ENCODE measurements around the gene LRRC38. TPM values are rescaled to one million over a fixed set of nuclear protein-coding genes. Genes with fewer than 3 reads are reported as not detected.

LRRC38 gene
- total RNA-seq, 4 donors from 2014 or later = 1.2 to 3.0 (median 2.3) TPM

DNA sequence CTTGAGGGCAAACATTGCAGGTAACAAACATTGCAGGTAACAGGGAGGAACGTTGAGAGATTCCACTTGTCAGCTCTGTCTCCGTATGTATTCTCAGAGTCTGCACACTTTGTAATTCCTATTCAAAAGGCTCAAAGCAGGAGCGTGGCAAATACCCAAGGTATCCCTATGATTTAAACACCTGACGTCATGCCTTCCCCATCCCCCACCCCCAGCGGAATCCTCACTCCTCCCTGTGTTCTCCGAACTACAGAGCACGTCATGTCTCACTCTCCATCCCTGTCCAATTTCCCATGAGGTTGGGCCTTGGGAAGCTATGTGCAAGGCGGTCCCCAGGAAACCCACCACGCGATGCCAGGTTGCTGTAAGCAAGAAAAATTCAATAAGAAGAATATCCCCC lies 2.8 kb upstream of the LRRC38 start:
- intact Hi-C loops (cut with DNase I; ENCODE audit: low total_unique reads) = no loop called here
- TF ChIP-seq, protein P1, sequence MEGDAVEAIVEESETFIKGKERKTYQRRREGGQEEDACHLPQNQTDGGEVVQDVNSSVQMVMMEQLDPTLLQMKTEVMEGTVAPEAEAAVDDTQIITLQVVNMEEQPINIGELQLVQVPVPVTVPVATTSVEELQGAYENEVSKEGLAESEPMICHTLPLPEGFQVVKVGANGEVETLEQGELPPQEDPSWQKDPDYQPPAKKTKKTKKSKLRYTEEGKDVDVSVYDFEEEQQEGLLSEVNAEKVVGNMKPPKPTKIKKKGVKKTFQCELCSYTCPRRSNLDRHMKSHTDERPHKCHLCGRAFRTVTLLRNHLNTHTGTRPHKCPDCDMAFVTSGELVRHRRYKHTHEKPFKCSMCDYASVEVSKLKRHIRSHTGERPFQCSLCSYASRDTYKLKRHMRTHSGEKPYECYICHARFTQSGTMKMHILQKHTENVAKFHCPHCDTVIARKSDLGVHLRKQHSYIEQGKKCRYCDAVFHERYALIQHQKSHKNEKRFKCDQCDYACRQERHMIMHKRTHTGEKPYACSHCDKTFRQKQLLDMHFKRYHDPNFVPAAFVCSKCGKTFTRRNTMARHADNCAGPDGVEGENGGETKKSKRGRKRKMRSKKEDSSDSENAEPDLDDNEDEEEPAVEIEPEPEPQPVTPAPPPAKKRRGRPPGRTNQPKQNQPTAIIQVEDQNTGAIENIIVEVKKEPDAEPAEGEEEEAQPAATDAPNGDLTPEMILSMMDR (IDR thresholded peaks at IDR 0.05) = no peak
- TF ChIP-seq POLR2A (IDR thresholded peaks at IDR 0.05) = no peak
- 42 to 54% methylated on average over 10 of the region's 10 CpGs for WGBS, 2 donors

DNA sequence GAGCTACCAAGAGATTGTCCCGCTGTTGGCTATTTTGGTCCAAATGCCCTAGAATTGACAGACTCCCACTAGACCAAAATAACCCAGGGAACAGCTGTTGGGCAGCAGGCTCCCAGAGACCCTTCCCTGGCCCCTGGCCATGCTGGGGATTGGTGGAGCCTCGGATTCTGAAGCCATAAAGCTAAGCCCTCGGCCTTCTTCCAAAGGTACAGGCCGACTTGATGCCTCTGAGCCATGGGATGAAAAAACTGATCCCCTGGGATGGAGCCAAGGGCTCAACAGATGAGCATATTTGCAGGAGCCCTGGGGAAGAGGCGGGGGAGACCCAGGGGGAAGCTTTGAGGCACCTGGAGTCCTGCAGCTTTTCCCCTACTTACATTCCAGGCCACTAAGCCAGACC lies 1.0 kb upstream of the LRRC38 start:
- no peak overlapping the region for H3K4me3 ChIP-seq (ENCODE audit: low read depth, poor library complexity, severe bottlenecking)
- intact Hi-C loops (cut with DNase I; ENCODE audit: low total_unique reads) = no loop called here
- WGBS, 2 donors = 74 to 80% methylated on average over 5 of the region's 5 CpGs
- TF ChIP-seq, protein P1 (IDR thresholded peaks at IDR 0.05) = no peak
- TF ChIP-seq POLR2A (IDR thresholded peaks at IDR 0.05) = no peak
- no peak for DNase-seq (ENCODE audit: low spot score in 2 of 2)

More for the DNA sequence above, 2.8 kb upstream of the LRRC38 start:
- no peak overlapping the region for H3K4me3 ChIP-seq (ENCODE audit: low read depth, poor library complexity, severe bottlenecking)
- no peak for DNase-seq (ENCODE audit: low spot score in 2 of 2)

DNA sequence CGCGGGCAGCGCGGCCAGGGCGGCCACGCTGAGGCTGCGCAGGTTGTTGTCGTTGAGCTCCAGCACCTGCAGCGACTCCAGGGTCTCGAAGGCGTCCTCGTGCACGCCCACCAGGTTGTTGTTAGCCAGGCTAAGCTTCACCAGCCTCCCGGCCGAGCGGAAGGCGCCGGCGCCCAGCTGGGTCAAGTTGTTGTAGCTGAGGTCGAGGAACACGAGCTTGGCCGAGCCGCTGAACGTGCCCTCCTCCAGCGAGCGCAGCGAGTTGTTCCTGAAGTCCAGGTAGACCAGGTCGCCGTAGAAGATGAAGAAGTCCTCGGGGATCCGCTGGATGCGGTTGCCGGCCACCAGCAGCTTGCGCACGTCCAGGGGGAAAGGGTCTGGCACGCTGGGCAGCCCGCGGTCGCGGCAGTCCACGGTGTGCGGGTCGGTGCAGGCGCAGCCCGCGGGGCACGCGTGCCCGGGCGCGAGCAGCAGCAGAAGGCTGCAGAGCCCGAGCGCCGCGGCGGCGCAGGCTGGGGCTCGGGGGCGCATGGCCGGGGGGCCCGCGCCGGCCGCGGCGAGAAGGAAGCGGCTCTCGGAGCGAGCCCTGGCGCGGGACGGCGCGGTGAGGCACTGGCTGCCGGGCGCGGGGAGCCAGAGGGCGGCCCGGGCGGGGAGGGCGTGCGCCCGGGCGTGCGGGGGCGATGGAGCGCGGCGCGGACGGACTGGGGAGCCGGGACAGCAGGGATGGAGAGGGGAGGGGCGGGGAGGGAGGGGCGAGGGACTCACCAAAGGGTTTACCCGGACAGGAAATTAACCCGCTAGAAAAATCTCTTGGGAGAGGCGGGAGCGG lies 524 bp downstream of the LRRC38 start:
- no peak overlapping the region for H3K4me3 ChIP-seq (ENCODE audit: low read depth, poor library complexity, severe bottlenecking)

DNA sequence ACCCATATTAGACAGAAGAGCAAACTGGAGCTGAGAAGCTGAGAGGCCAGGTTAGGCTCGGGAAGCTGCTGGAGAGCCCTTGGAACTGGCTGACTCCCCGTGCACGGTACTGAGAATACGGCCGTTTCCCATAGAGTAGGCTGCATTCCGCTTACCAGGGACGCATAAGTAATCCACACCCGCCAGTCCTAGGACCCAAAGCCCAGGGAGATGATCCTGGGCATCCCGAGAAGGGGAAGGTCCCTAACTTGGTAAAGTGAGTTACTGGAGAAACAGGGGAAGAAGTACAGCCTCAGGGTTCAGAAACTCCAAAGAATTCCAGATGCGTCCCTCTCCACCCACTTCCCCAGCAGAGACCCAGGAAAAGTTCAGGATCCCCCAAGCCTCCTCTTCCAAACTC lies 1.3 kb downstream of the LRRC38 start:
- no peak for DNase-seq (ENCODE audit: low spot score in 2 of 2)
- 8 to 9% methylated on average over 10 of the region's 10 CpGs for whole genome bisulfite sequencing, 2 donors
- TF ChIP-seq, protein P1 (IDR thresholded peaks at IDR 0.05) = no peak
- TF ChIP-seq POLR2A (IDR thresholded peaks at IDR 0.05) = no peak
- H3K4me3 ChIP-seq (ENCODE audit: low read depth, poor library complexity, severe bottlenecking) = no peak overlapping the region
- intact Hi-C loops (cut with DNase I; ENCODE audit: low total_unique reads) = no loop called here

More for the DNA sequence above, 524 bp downstream of the LRRC38 start:
- DNase-seq (ENCODE audit: low spot score in 2 of 2) = no peak
- 0 to 4% methylated on average over 15 to 44 of the region's 98 CpGs for WGBS, 2 donors
- TF ChIP-seq, protein P1 (IDR thresholded peaks at IDR 0.05) = no peak
- TF ChIP-seq POLR2A (IDR thresholded peaks at IDR 0.05) = no peak
- intact Hi-C loops (cut with DNase I; ENCODE audit: low total_unique reads) = no loop called here

DNA sequence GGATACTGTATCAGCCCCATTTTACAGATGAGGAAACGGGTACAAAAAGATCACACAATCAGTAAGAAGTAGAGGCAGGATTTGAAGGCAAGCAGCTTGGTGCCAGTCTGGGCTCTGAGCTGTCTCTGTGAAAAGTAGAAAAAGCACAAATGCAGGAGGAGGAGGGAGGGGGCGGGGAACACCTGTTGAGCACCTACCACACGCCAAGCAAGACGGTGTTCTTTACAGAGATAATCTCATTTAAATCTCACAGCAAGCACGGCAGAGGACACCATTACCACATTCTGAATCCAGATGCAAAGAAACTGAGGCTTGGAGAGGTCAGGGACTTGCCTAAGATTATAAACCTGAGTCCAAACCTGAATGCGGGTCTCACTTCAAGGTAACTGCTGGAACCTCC lies 3.3 kb downstream of the LRRC38 start:
- WGBS, 2 donors = 61 to 75% methylated on average over 6 of the region's 6 CpGs
- intact Hi-C loops (cut with DNase I; ENCODE audit: low total_unique reads) = no loop called here
- TF ChIP-seq POLR2A (IDR thresholded peaks at IDR 0.05) = no peak
- TF ChIP-seq, protein P1 (IDR thresholded peaks at IDR 0.05) = no peak
- no peak for DNase-seq (ENCODE audit: low spot score in 2 of 2)
- no peak overlapping the region for H3K4me3 ChIP-seq (ENCODE audit: low read depth, poor library complexity, severe bottlenecking)

Data from lower leg skin (tissue), 4 donors.